NCI-H1417 treated with DMSO at 0.1 percent for 48 hours (cell line): ENCODE data around the gene NOP10.

Source experiments
- DNase-seq: peaks from one replicate; lab custom pipeline; 2025; lab: John Stamatoyannopoulos, UW

NOP10 gene

GRCh38 chr15:34331809-34332208 is 11.1 kb downstream of the NOP10 start:
- DNase-seq, result no peak

GRCh38 chr15:34330279-34330678 is 12.7 kb downstream of the NOP10 start:
- DNase-seq, result no peak

GRCh38 chr15:34329006-34329405 is 13.9 kb downstream of the NOP10 start:
- no peak for DNase-seq

GRCh38 chr15:34327906-34328305 is 15.0 kb downstream of the NOP10 start:
- no peak for DNase-seq

- no peak for DNase-seq
Observed at GRCh38 chr15:34325368-34325767, 17.6 kb downstream of the NOP10 start.

GRCh38 chr15:34324933-34325332 is 18.0 kb downstream of the NOP10 start:
- no peak for DNase-seq

- DNase-seq, result no peak
Observed at GRCh38 chr15:34323217-34323616, 19.7 kb downstream of the NOP10 start.

GRCh38 chr15:34318277-34319079 is 24.5 kb downstream of the NOP10 start:
- peak; percentile 33 for DNase-seq

- DNase-seq, result no peak
Observed at GRCh38 chr15:34314491-34315490, 28.1 kb downstream of the NOP10 start.

GRCh38 chr15:34311563-34311962 is 31.4 kb downstream of the NOP10 start:
- no peak for DNase-seq

GRCh38 chr15:34304613-34305012 is 38.3 kb downstream of the NOP10 start:
- no peak for DNase-seq

GRCh38 chr15:34301058-34301457 is 41.9 kb downstream of the NOP10 start:
- no peak for DNase-seq

GRCh38 chr15:34297059-34297458 is 45.9 kb downstream of the NOP10 start:
- no peak for DNase-seq

GRCh38 chr15:34292621-34293020 is 50.3 kb downstream of the NOP10 start:
- no peak for DNase-seq
